ENCODE results near the gene FCSK.
"Not testable (repeated sequence)": the region's sequence is repeated elsewhere in the genome, so short reads cannot be mapped to it uniquely, and the experiment has no call there.

Gene FCSK

DNA sequence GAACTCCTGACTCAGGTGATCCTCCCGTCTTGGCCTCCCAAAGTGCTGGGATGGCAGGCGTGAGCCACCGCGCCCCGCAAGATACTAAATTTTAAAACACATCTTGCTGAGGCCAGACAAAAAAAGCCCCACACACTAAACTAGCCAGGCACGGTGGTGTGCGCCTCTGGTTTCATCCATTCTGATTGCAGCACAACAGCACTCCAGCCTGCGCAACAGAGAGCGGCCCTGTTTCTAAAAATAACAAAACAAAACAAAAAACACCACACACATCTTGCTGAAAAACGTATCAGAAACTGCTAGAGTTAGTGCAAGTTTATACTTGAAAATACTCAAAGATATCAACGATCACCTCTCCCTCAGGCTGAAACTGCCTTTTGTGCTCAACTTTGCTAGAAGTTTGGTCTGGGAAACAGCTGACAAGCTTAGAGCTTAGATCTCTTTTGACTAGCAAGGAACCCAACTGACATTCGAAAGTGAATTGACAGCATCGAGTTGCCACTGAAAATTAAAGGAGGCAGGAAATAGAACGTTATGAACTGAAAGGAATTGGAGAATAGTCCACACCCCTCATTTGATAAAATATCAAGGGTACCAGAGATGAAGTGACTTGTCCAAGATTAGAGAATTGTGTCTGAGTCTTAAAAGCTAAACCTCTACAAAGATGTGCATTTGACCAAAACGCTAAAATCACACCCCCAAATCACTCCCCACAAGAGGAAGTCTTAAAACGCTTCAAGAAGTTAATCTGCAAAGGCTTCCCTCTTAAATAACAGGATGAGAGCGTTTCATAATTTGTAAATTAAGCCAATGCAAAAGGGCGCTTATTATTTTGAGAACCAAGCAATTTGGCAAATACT lies 68.1 kb downstream of the FCSK start:
- peak overlapping the region; percentile 78 for H3K4me3 ChIP-seq (ENCODE audit: low read length)
- H3K4me2 ChIP-seq (ENCODE audit: low read length) = peak overlapping the region; percentile 94
- H3K4me1 ChIP-seq (ENCODE audit: control insufficient read depth, low read length) = peaks cover 46% of the 10 kb centered on the region
- H3F3A ChIP-seq (ENCODE audit: control insufficient read depth, insufficient read depth) = peaks cover 19% of the 10 kb centered on the region
- no peaks in the 10 kb centered on the region for H3K9me3 ChIP-seq (ENCODE audit: control insufficient read depth, insufficient read depth, low read length)
- no peaks in the 10 kb centered on the region for H3K27me3 ChIP-seq (ENCODE audit: control insufficient read depth, low read length)
- H3K27ac ChIP-seq (ENCODE audit: low read depth, low read length) = peak overlapping the region; percentile 91
- peaks cover 19% of the 10 kb centered on the region; the same call in 1 of the 2 replicates for H4K20me1 ChIP-seq (ENCODE audit: control insufficient read depth, insufficient read depth, low read depth, low read length)
- H3K36me3 ChIP-seq (ENCODE audit: control insufficient read depth, low read length) = peaks cover 59% of the 10 kb centered on the region
- TF ChIP-seq CTCF (IDR thresholded peaks at IDR 0.05; ENCODE audit: low read depth, low read length, poor library complexity, severe bottlenecking) = no peak
- no peak for TF ChIP-seq EZH2phosphoT487 (IDR thresholded peaks at IDR 0.05; ENCODE audit: borderline replicate concordance, low read length)
- peaks cover 69% of the 10 kb centered on the region for H3K79me2 ChIP-seq (ENCODE audit: control insufficient read depth, low read length)
- no peaks in the 10 kb centered on the region for H3K9me2 ChIP-seq (replicated peaks; ENCODE audit: control insufficient read depth, low read length)

- peaks cover 76% of the 10 kb centered on the region for H3K79me2 ChIP-seq (ENCODE audit: control insufficient read depth, low read length)
- H3K9me3 ChIP-seq (ENCODE audit: control insufficient read depth, insufficient read depth, low read length) = no peaks in the 10 kb centered on the region
- peaks cover 20% of the 10 kb centered on the region; the same call in 1 of the 2 replicates for H4K20me1 ChIP-seq (ENCODE audit: control insufficient read depth, insufficient read depth, low read depth, low read length)
- H3K4me3 ChIP-seq (ENCODE audit: low read length) = peak within 1 kb of the TSS; percentile 78
- peak within 1 kb of the TSS; percentile 91 for H3K27ac ChIP-seq (ENCODE audit: low read depth, low read length)
- H3K9me2 ChIP-seq (replicated peaks; ENCODE audit: control insufficient read depth, low read length) = no peaks in the 10 kb centered on the region
- peak within 1 kb of the TSS; percentile 94 for H3K4me2 ChIP-seq (ENCODE audit: low read length)
- H3K27me3 ChIP-seq (ENCODE audit: control insufficient read depth, low read length) = no peaks in the 10 kb centered on the region
- TF ChIP-seq EZH2phosphoT487 (IDR thresholded peaks at IDR 0.05; ENCODE audit: borderline replicate concordance, low read length) (no peak), CTCF (IDR thresholded peaks at IDR 0.05; ENCODE audit: low read depth, low read length, poor library complexity, severe bottlenecking) (no peak)
- H3K36me3 ChIP-seq (ENCODE audit: control insufficient read depth, low read length) = peaks cover 59% of the 10 kb centered on the region
- peaks cover 20% of the 10 kb centered on the region for H3F3A ChIP-seq (ENCODE audit: control insufficient read depth, insufficient read depth)
- peaks cover 49% of the 10 kb centered on the region for H3K4me1 ChIP-seq (ENCODE audit: control insufficient read depth, low read length)
Observed at GRCh38 chr16:70523076-70523742, 68.8 kb downstream of the FCSK start, which contains the start of gene COG4. Gene COG4 (minus strand): TSS chr16:70523554. CDS start chr16:70523543, 11 bp downstream.

DNA sequence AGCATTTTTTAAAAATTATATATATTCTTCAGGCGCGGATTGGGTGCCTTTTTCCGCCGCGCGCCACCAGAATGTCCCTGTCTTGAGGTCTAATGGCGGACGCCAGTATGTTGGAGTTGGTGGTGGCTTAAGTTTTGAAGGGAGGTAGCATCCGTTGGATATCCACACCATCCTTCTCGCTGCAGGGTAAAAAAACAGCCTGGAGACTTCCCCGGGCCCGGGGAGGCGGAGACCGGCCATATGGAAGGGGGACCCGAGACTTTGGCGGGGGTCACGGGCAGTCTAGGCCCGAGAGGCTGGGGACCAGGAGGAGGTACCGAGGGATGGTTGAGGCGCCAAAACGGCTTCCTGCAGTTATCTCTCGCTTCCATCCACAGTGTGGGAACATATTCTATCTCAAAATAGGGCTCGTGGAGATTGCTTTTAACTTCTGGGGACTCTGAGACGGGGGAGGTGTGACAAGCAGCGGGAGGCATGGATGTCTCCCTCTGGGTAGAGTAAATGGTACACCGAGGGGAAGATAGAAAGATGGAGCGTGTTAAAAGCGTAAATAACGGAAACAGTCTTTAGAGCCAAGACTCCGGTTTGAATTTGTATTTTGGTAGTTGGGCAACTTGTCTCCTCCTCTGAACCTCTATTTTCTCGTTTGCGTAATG lies 69.5 kb downstream of the FCSK start, which contains the start of gene SF3B3:
Gene SF3B3 (plus strand): TSS at position 74 of the 656 bp plus-strand sequence. CDS start 2,841 bp downstream, outside the sequence.
- TF ChIP-seq CTCF (IDR thresholded peaks at IDR 0.05; ENCODE audit: low read depth, low read length, poor library complexity, severe bottlenecking) (no peak), EZH2phosphoT487 (IDR thresholded peaks at IDR 0.05; ENCODE audit: borderline replicate concordance, low read length) (no peak)
- H3K9me3 ChIP-seq (ENCODE audit: control insufficient read depth, insufficient read depth, low read length) = no peaks in the 10 kb centered on the region
- H3K27me3 ChIP-seq (ENCODE audit: control insufficient read depth, low read length) = no peaks in the 10 kb centered on the region
- peak within 1 kb of the TSS; percentile 78 for H3K4me3 ChIP-seq (ENCODE audit: low read length)
- peaks cover 54% of the 10 kb centered on the region for H3K4me1 ChIP-seq (ENCODE audit: control insufficient read depth, low read length)
- peaks cover 66% of the 10 kb centered on the region for H3K36me3 ChIP-seq (ENCODE audit: control insufficient read depth, low read length)
- peaks cover 23% of the 10 kb centered on the region; the same call in 1 of the 2 replicates for H4K20me1 ChIP-seq (ENCODE audit: control insufficient read depth, insufficient read depth, low read depth, low read length)
- peaks cover 20% of the 10 kb centered on the region for H3F3A ChIP-seq (ENCODE audit: control insufficient read depth, insufficient read depth)
- H3K9me2 ChIP-seq (replicated peaks; ENCODE audit: control insufficient read depth, low read length) = no peaks in the 10 kb centered on the region
- H3K79me2 ChIP-seq (ENCODE audit: control insufficient read depth, low read length) = peaks cover 83% of the 10 kb centered on the region
- H3K27ac ChIP-seq (ENCODE audit: low read depth, low read length) = peak within 1 kb of the TSS; percentile 91
- H3K4me2 ChIP-seq (ENCODE audit: low read length) = peak within 1 kb of the TSS; percentile 94

DNA sequence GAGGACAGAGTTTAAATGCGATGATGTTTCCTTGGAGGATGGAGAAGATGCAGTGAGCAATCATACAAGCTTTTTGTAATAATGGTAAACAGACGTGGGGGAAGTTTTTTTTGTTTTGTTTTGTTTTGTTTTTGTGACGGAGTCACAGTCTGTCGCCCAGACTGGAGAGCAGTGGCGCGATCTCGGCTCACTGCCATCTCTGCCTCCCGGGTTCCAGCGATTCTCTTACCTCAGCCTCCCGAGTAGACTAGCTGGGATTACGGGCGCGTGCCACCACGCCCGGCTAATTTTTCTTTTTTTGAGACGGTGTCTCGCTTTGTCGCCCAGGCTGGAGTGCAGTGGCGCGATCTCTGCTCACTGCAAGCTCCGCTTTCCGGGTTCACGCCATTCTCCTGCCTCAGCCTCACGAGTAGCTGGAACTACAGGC lies 70.0 kb downstream of the FCSK start:
- H4K20me1 ChIP-seq (ENCODE audit: control insufficient read depth, insufficient read depth, low read depth, low read length) = peaks cover 26% of the 10 kb centered on the region; the same call in 1 of the 2 replicates
- not testable (repeated sequence) for H3K27me3 ChIP-seq (ENCODE audit: control insufficient read depth, low read length); H3K9me3 ChIP-seq (ENCODE audit: control insufficient read depth, insufficient read depth, low read length); H3K9me2 ChIP-seq (replicated peaks; ENCODE audit: control insufficient read depth, low read length)
- peak overlapping the region; percentile 78 for H3K4me3 ChIP-seq (ENCODE audit: low read length)
- peaks cover 88% of the 10 kb centered on the region for H3K79me2 ChIP-seq (ENCODE audit: control insufficient read depth, low read length)
- peaks cover 59% of the 10 kb centered on the region for H3K4me1 ChIP-seq (ENCODE audit: control insufficient read depth, low read length)
- peak overlapping the region; percentile 91 for H3K27ac ChIP-seq (ENCODE audit: low read depth, low read length)
- H3K4me2 ChIP-seq (ENCODE audit: low read length) = peak overlapping the region; percentile 94
- H3F3A ChIP-seq (ENCODE audit: control insufficient read depth, insufficient read depth) = peaks cover 24% of the 10 kb centered on the region
- H3K36me3 ChIP-seq (ENCODE audit: control insufficient read depth, low read length) = peaks cover 68% of the 10 kb centered on the region
